Measurements from ENCODE around the gene NT5M.

Gene NT5M

DNA sequence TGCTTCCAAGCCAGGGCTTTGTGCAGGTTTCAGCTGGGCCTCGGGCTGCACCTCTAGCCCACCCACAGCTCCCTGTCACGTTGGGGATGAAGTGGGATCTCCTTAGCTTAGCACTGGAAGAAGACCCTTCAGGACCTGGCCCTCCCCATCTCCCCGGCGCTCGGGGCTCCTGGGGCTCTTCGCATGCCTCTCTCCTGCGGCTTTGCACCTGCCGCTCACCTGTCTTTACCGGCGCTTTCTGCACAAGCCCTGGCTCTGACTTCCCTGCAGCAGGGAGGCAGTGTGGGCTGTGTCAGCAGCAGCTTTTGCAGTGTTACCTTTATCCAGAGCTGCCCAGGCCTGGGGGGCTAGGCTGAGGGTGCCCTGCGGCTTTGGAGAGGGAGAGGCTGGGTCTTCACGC, 52.3 kb downstream of the NT5M start:
- no peak for DNase-seq (ENCODE audit: low read depth)

DNA sequence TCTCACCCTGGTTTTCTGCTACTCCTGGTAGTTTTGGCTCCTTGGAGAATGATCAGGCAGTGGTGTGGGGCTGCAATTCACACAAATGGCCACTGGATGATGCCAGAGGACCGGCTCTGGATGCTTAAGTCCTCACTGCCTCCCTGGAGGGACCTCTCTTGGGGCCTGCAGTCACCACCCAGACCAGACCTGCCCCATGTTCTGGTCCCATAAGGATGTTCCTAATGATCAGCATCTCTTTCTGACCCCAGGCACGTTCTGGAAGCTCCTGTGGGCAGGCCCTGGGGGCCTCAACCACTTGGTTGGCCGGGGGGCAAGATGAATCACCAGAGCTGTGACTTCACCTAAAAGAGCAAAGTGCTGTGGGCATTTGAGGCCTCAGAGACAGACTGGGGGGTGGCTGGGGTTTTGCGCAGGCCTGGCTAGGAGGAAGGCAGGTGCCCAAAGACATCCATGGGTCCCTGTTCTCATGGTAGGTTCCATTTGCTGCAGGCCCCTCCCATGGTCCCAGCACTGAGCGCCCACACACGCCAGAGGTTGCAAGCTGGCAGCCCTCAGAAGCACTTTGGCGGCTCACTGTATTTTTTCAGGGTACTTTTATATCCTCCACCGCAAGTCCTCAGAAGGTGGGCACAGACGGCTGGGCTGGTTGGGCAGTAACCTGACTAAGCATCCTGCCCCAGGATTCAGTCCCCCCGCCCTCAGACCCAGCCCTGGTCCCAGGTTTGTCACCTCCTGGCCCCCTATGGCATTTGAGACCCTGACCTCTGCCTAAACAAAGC, 53.2 kb downstream of the NT5M start:
- DNase-seq (ENCODE audit: low read depth), result peak; percentile 79

- no peak for DNase-seq (ENCODE audit: low read depth)
Observed at GRCh38 chr17:17356931-17357270, 53.7 kb downstream of the NT5M start.

DNA sequence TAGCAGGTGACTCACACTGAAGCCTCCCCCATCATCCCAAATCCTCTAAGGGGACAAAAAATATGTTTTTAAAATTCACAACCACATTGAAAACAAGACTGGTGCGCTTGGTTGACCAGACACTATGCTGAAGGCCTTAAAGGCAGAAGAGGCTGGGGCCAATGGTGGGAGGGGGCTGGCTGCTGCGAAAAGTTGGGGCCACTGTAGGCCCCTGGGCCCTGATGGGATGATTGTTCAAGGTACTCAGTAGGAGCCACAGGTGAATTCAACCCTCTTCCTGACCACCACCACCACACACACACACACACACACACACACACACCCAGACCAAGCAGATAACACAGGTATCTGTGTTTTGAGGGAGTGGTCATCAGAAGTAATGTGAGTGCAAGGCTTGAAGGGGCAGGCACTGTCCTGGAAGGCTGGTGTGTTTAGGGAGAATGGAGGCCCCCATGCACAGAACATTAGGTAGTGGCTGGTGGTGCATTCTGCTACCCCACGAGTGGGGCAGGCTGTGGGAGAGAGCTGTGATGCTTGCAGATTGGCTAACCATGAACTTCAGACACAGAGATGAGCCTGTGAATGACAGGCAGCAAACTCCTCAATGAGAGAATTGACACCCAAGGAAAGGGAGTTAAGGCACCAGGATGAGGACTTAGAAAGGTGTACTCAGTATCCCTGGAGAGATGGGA, 55.0 kb downstream of the NT5M start:
- no peak for DNase-seq (ENCODE audit: low read depth)

DNA sequence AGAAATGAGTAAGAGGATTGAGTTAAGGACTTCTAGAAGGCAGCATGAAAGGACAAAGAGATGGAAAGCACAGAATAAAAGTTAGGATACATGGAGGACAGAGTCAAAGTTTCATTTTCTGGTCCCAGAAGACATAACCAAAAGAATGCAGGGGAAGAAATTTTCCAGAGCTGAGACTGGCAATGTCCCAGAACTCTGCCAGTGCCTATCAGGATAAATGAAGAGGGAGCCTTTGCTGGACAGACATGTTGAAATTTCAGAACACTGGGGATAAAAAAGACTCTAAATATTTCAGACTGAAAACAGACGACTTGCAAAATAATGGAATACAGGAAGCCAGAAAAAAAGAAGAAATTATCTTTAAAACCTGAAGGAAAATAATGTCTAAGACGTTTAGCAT, 55.7 kb downstream of the NT5M start:
- DNase-seq (ENCODE audit: low read depth), result no peak

GRCh38 chr17:17359271-17359670, 56.1 kb downstream of the NT5M start:
- DNase-seq (ENCODE audit: low read depth), result no peak

DNA sequence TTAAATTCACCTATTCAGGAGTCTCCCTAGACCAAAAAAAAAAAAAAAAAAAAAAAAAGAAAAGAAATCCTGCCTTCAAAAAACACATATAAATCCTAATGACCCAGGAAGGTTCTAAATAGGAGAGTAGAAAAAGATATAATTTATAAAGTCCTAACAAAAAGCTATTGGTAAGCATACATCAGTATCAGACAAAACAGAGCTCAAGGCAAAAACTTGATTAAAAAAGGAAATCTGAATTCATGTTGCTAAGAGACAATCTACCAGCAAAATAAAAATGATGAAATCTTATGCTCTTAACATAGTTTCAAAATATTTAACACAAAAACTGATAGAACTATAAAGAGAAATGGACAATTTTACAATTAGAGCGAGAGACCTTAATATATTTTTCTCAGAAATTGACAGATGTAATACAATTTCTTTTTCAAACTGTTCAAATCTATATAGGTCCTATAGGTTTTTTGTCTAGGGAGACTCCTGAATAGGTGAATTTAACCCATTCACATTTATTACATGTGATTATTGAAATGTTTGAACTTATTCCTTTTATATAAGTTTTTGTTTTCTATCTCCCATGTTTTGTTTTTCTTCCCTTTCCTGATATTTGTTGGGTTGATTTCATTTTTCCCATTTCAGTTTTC, 57.0 kb downstream of the NT5M start:
- no peak for DNase-seq (ENCODE audit: low read depth)

DNA sequence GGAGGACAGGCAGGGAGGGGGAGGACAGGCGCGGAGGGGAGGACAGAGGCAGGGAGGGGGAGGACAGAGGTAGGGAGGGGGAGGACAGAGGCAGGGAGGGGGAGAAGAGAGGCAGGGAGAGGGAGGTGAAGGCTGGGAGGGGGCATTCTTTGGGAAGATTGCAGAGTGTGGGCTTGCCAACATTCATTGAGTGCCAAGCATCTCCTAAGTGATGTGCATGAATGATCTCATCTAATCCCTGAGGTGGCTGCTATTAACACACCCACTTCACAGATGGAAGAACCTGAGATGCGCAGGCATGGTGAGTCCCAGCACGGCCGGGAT, 58.3 kb downstream of the NT5M start:
- DNase-seq (ENCODE audit: low read depth), result no peak

GRCh38 chr17:17361867-17362539, 58.8 kb downstream of the NT5M start:
- DNase-seq (ENCODE audit: low read depth), result no peak

DNA sequence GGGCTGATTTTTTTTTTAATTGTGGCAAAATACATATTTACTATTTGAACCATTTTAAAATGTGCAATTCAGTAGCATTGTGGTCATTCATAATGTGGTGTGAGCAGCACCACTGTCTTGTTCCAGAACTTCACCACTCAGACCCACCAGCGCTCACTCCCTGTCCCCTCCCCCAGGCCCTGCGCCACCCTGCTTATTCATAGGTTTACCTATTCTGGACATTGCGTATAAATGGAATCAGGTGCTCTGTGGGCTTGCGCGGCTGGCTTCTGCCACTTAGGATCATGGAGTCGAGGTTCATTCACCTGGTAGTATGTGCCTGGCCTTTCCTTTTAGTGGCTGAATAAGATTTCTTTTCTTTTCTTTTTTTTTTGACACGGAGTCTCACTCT, 59.4 kb downstream of the NT5M start:
- DNase-seq (ENCODE audit: low read depth), result no peak

DNA sequence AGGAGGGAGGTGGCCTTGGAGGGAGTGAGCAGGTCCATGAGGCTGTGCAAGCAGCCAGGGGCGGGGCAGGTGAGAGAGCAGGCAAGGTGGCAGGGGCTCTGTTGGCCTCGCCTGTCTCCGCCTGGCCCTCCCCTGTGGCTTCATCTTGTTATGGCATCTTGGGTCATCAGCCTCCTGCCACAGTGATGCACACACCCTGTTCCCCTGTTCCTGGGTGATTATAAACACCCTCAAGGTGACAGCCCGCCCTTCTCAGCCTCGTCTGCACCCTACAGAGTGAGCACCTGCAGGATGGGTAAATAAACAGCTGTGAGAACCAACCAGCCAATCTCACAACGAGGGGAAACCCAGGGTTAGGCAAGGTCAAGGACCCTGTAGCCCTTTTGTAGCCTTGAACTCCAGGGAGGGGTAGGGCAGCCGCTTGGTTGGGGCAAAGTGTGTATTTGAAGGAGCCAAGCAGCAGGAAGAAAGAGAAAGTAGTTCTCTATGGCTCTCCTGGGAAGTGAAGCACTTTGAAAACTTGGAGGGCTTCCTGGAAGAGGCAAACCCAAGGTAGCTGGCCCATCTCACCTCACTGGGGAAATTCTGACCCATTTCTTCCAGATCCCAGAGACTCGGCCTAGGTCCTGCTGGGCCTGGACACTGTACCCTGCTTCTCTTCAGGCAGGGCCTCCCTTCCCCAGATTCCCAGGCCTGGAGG, 60.6 kb downstream of the NT5M start:
- no peak for DNase-seq (ENCODE audit: low read depth)

- no peak for DNase-seq (ENCODE audit: low read depth)
Observed at GRCh38 chr17:17364338-17364667, 61.1 kb downstream of the NT5M start.

GRCh38 chr17:17365476-17366110, 62.4 kb downstream of the NT5M start:
- no peak for DNase-seq (ENCODE audit: low read depth)

GRCh38 chr17:17366235-17366634, 63.1 kb downstream of the NT5M start:
- no peak for DNase-seq (ENCODE audit: low read depth)

DNA sequence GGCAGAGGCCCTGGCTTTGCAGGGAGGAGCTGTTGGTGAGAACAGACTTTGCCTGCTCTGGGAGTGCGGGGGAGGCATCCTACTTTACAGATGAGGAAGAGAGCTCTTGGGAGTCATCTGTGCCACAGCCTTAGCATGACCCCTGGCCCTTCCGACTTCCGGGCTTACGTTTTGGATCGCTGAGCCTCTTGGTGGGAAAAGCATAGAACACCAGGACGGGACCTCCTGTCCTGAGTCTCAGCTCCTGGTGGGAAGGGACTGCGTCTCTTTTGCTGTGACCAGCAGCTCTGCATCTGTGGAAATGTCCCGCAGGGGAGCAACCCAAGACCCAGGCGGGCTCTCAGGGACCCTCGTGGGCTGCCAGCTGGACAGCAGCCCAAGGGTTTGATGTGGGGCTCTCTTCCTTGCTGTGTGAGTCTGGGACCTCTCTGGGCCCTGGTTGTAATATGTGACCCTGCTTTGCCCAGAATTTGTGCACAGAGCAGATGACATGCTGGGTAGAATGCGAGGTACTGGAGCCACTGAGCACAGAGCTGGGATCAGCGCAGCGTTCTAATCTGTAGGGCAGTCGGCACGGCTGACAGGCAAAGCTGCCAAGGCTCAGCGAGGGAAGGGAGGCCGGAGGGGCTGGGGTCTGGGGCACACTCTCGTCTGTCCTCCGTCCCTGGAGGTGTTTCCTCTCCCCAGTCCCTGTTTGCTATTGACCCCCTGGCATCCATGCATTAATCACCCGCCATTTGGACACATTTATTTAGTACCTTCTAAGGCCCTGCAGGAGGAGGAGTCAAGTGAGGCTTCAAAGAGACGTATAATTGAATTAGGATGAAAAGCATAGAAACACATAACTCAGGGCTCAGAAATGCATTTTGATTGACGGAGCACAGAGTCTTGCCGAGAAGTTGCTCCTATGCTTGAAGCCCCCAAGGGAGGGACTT, 64.0 kb downstream of the NT5M start:
- DNase-seq (ENCODE audit: low read depth), result no peak

DNA sequence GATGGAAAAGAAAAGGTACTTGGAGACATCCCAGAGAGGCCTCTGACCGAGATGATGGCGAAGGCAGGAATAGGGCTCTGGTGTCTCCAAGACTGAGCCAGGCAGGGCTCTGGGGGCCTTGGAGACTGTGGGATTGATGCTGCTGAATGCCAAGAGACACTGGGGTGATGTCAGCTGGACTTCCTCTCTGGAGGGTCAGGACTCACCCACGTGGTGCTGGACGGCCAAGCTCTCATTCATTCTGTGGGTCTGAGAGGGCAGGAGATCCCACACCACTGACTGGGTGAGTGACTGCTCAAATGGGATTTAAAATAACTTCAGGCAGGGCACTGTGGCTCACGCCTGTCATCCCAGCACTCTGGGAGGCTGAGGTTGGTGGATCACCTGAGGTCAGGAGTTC, 64.8 kb downstream of the NT5M start:
- no peak for DNase-seq (ENCODE audit: low read depth)

DNA sequence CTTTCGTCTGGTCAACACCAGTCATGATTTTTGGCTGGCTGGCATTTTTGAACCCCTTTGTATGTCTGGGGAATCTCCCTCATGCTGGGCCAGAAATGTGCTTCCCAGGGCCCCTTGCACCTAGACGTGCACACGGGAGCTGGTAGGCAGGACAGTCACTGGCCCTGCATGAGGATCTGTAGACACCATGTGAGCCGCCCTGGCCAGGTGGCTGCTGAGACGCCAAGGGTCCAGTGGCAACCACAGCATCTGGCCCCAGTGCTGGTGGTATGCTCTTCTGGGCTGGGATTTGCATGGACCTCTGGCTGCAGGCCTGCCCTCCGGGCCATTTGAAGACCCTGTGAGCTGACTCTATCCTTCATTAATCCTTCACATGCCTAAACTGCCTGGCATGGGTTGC, 67.5 kb downstream of the NT5M start:
- DNase-seq (ENCODE audit: low read depth), result no peak

- DNase-seq (ENCODE audit: low read depth), result no peak
Observed at GRCh38 chr17:17372856-17373520, 69.8 kb downstream of the NT5M start.

GRCh38 chr17:17375841-17376240, 72.7 kb downstream of the NT5M start:
- DNase-seq (ENCODE audit: low read depth), result no peak

GRCh38 chr17:17376362-17376761, 73.2 kb downstream of the NT5M start:
- no peak for DNase-seq (ENCODE audit: low read depth)
